Fibroblast of villous mesenchyme (primary cell): ENCODE results near the gene NOP16. TPM values are rescaled to one million over a fixed set of nuclear protein-coding genes. Genes with fewer than 3 reads are reported as not detected.
A peak's percentile ranks its signal among the peaks of the same experiment; 100 is the strongest.

ENCODE experiments used
- DNase-seq: peaks from one replicate; pipeline ENCODE4 v3.0.0-alpha.2; 2010; ENCODE audit warnings: low read depth
- H3K4me3 ChIP-seq: 2 replicates; pipeline ENCODE4 v1.5.1; 2011; ENCODE audit warnings: low read depth, mild to moderate bottlenecking, low read length
- CTCF ChIP-seq: IDR thresholded peaks from 2 replicates; pipeline ENCODE4 v1.5.1; 2012; ENCODE audit warnings: low read depth, mild to moderate bottlenecking, low read length; ENCODE audit not compliant: insufficient read depth
- total RNA-seq: library from RNA; depleted of rRNA; stranded (reverse); fragments of >200 nt; gene quantifications from 2 replicates; pipeline ENCODE4 v1.2.3, GENCODE V29; 2012

The NOP16 gene
- total RNA-seq, 1 donor = 13.8 TPM

GRCh38 chr5:176361437-176362232 lies 26.8 kb downstream of the NOP16 start, which contains the start of gene KIAA1191:
Gene KIAA1191, minus strand, starts transcription at chr5:176361764. Its CDS starts 2,256 bp downstream, at chr5:176359508.
- DNase-seq = peak; percentile 94
- H3K4me3 ChIP-seq = peak within 1 kb of the TSS; percentile 97
- TF ChIP-seq CTCF = peak; percentile 18

- no peak for TF ChIP-seq CTCF
- H3K4me3 ChIP-seq = peak overlapping the region; percentile 97
- DNase-seq = peak; percentile 20
Measured at GRCh38 chr5:176360894-176361436, 27.4 kb downstream of the NOP16 start.

- DNase-seq = peak; percentile 46
- no peak for TF ChIP-seq CTCF
- peak overlapping the region; percentile 26 for H3K4me3 ChIP-seq
Measured at GRCh38 chr5:176359658-176360057, 28.7 kb downstream of the NOP16 start.

GRCh38 chr5:176356179-176356566 lies 32.2 kb downstream of the NOP16 start:
- H3K4me3 ChIP-seq = no peak overlapping the region
- no peak for DNase-seq
- TF ChIP-seq CTCF = no peak

GRCh38 chr5:176355400-176356178 lies 32.8 kb downstream of the NOP16 start:
- no peak for TF ChIP-seq CTCF

GRCh38 chr5:176353533-176353932 lies 34.9 kb downstream of the NOP16 start:
- H3K4me3 ChIP-seq = no peak overlapping the region
- no peak for DNase-seq
- TF ChIP-seq CTCF = no peak

More at GRCh38 chr5:176355400-176356178, 32.8 kb downstream of the NOP16 start:
- no peak overlapping the region for H3K4me3 ChIP-seq
- DNase-seq = no peak
